Endodermal cell (in vitro differentiated cells): Measurements from ENCODE around the gene SYNC. TPM values are rescaled to one million over a fixed set of nuclear protein-coding genes. Genes with fewer than 3 reads are reported as not detected.
"Not testable (repeated sequence)": the region's sequence is repeated elsewhere in the genome, so short reads cannot be mapped to it uniquely, and the experiment has no call there.

Experiments used
- DNase-seq: peaks from one replicate; pipeline ENCODE4 v3.0.0-alpha.2; 2017
- H3K27ac ChIP-seq: 2 replicates; pipeline ENCODE4 v1.5.1; 2013; ENCODE audit warnings: mild to moderate bottlenecking, low read depth, low read length, moderate library complexity
- H3K27me3 ChIP-seq: 2 replicates; pipeline ENCODE4 v1.6.1; 2013; ENCODE audit warnings: mild to moderate bottlenecking, low read length, moderate library complexity; ENCODE audit not compliant: insufficient read depth, control insufficient read depth, poor library complexity, severe bottlenecking
- H3K36me3 ChIP-seq: 2 replicates; pipeline ENCODE4 v1.7.0; 2013; ENCODE audit warnings: mild to moderate bottlenecking, low read length, moderate library complexity; ENCODE audit not compliant: control insufficient read depth, insufficient read depth
- H3K4me1 ChIP-seq: one replicate; pipeline ENCODE4 v1.7.0; 2013; ENCODE audit warnings: low read length; ENCODE audit not compliant: control insufficient read depth, insufficient read depth
- H3K4me3 ChIP-seq: 2 replicates; pipeline ENCODE4 v1.5.1; 2013; ENCODE audit warnings: mild to moderate bottlenecking, low read length, moderate library complexity
- H3K9ac ChIP-seq: 2 replicates; pipeline ENCODE4 v1.6.1; 2013; ENCODE audit warnings: mild to moderate bottlenecking, low read length, moderate library complexity; ENCODE audit not compliant: poor library complexity, severe bottlenecking; ENCODE audit errors: extremely low read depth
- H3K9me3 ChIP-seq: 2 replicates; pipeline ENCODE4 v1.6.1; 2013; ENCODE audit warnings: mild to moderate bottlenecking, low read length, moderate library complexity; ENCODE audit not compliant: control insufficient read depth
- H3K27ac Mint-ChIP-seq: 2 replicates; pipeline ENCODE4 v1.8.0; 2020; ENCODE audit warnings: mixed read lengths
- H3K27me3 Mint-ChIP-seq: 2 replicates; pipeline ENCODE4 v1.8.0; 2021; ENCODE audit warnings: mild to moderate bottlenecking, mixed read lengths; ENCODE audit not compliant: insufficient read depth
- H3K36me3 Mint-ChIP-seq: 2 replicates; pipeline ENCODE4 v1.8.0; 2020; ENCODE audit warnings: low read depth, mixed read lengths
- H3K4me1 Mint-ChIP-seq: 2 replicates; pipeline ENCODE4 v1.8.0; 2020; ENCODE audit warnings: mixed read lengths
- H3K4me3 Mint-ChIP-seq: 2 replicates; pipeline ENCODE4 v1.8.0; 2020; ENCODE audit warnings: mild to moderate bottlenecking, moderate library complexity, mixed read lengths
- H3K9me3 Mint-ChIP-seq: 2 replicates; pipeline ENCODE4 v1.8.0; 2020; ENCODE audit warnings: mild to moderate bottlenecking, mixed read lengths
- whole genome bisulfite sequencing, 2 experiments: methylation state at CpG; one replicate each; pipeline versions ENCODE4 v1.1.5 to v1.1.7; 2013; ENCODE audit warnings: missing lambda C conversion rate in 2 of 2, mixed read lengths in 1 of 2; ENCODE audit not compliant: insufficient coverage in 1 of 2, insufficient read length in 1 of 2; 5-methylcytosine and 5-hydroxymethylcytosine counted together
- total RNA-seq, 2 donors: library from RNA; stranded (reverse); fragmentation: NEBNext Ultra II Directional in 1 of 2; extraction: Animal tissue kit (Norgen Biotek cat#: 25700) in 1 of 2; gene quantifications; 2 replicates in 1 of 2; 3 replicates in 1 of 2; pipeline ENCODE4 v1.2.1, GENCODE V29; 2021
- TF ChIP-seq, protein P1 (sequence below): fragments of 200-600 bp; sonication (generic); conservative IDR thresholded peaks from 2 replicates; pipeline ENCODE4 v1.5.0; 2021; ENCODE audit warnings: antibody characterized with exemption, mild to moderate bottlenecking

The SYNC gene
- total RNA-seq, 2 donors from 2014 or later, result 0.18 TPM; not detected in 1

DNA sequence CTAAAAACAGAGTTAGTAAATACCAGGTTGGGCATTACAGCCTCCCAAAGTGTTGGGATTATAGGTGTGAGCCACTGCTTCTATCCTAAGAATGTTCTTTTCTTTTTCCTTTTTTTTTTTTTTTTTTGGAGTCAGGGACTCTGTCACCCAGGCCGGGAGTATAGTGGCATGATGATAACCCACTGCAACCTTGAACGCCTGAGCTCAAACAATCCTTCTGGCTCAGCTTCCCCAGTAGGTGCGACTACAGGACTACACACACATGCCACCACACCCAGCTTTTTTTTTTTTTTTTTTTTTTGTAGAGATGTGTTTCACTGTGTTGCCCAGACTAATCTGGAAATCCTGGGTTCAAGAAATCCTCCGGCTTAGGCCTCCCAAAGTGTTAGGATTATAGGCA is 58.1 kb downstream of the SYNC start:
- Mint-ChIP-seq H3K4me3 (no peak overlapping the region), H3K36me3 (peaks cover 35% of the 10 kb centered on the region), H3K27ac (peak overlapping the region; percentile 94), H3K9me3 (peaks cover 10% of the 10 kb centered on the region), H3K27me3 (no peaks in the 10 kb centered on the region), H3K4me1 (peaks cover 24% of the 10 kb centered on the region)
- Histone ChIP-seq H3K27ac (no peak overlapping the region), H3K9ac (no peak overlapping the region), H3K27me3 (no peaks in the 10 kb centered on the region), H3K4me3 (no peak overlapping the region), H3K9me3 (peaks cover 12% of the 10 kb centered on the region), H3K4me1 (peaks cover 4% of the 10 kb centered on the region), H3K36me3 (peaks cover 30% of the 10 kb centered on the region)
- DNase-seq, result no peak
- TF ChIP-seq, protein P1, sequence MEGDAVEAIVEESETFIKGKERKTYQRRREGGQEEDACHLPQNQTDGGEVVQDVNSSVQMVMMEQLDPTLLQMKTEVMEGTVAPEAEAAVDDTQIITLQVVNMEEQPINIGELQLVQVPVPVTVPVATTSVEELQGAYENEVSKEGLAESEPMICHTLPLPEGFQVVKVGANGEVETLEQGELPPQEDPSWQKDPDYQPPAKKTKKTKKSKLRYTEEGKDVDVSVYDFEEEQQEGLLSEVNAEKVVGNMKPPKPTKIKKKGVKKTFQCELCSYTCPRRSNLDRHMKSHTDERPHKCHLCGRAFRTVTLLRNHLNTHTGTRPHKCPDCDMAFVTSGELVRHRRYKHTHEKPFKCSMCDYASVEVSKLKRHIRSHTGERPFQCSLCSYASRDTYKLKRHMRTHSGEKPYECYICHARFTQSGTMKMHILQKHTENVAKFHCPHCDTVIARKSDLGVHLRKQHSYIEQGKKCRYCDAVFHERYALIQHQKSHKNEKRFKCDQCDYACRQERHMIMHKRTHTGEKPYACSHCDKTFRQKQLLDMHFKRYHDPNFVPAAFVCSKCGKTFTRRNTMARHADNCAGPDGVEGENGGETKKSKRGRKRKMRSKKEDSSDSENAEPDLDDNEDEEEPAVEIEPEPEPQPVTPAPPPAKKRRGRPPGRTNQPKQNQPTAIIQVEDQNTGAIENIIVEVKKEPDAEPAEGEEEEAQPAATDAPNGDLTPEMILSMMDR, result no peak
- WGBS, 2 experiments, result 67 to 86% methylated on average over 2 to 3 of the region's 4 CpGs

DNA sequence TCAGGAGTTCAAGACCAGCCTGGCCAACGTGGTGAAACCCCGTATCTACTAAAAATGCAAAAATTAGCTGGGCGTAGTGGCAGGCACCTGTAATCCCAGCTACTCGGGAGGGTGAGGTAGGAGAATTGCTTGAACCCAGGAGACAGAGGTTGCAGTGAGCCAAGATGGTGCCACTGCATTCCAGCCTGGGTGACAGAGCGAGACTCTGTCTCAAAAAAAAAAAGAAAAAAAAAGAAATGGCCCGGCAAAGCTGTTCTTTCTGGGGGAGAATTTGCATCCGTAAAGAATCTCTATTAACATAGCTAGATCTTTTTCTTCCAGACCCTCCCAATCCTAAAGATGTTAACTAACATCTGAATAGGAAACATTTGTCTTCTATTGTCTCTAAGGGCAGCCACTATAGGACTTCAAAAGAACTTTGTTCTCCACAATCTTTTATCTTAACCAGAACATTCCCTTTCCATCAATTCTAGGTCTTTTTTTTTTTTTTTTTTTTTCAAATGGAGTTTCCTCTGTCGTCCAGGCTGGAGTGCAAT is 60.2 kb downstream of the SYNC start:
- H3K9me3 ChIP-seq, H3K9ac ChIP-seq, H3K27me3 ChIP-seq, H3K4me3 Mint-ChIP-seq, DNase-seq, H3K27ac ChIP-seq, H3K9me3 Mint-ChIP-seq, H3K4me1 ChIP-seq, H3K27me3 Mint-ChIP-seq, H3K4me3 ChIP-seq: not testable (repeated sequence)
- H3K36me3 Mint-ChIP-seq, result peaks cover 21% of the 10 kb centered on the region
- WGBS, 2 experiments, result 38 to 67% methylated on average over 6 to 8 of the region's 8 CpGs
- H3K4me1 Mint-ChIP-seq, result peaks cover 26% of the 10 kb centered on the region
- H3K27ac Mint-ChIP-seq, result peak overlapping the region; percentile 49
- H3K36me3 ChIP-seq, result peaks cover 30% of the 10 kb centered on the region

DNA sequence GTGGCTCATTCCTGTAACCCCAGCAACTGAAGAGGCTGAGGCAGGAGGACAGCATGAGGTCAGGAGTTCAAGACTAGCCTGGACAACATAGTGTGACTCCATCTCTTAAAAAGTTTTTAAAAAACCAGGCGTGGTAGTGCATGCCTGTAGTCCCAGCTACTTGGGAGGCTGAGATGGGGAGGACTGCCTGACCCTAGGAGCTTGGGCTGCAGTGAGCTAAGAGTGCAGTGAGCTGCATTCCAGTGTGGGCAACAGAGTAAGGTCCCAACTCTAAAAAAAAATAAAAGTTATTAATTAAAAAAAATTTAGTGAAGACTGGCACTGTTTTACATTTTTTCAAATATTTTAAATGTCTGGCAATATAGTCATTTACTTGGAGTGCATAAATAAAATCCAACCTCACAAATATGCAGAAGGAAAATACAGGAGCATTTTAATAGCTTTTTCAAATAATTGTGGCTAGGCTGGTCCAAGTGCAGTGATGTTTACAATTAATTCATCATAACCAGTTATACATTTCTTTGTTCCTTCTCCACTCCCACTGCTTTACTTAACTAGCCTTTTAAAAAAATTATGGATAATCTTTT is 63.0 kb downstream of the SYNC start:
- H3K27ac Mint-ChIP-seq, result no peak overlapping the region
- Histone ChIP-seq H3K9ac (no peak overlapping the region), H3K27ac (no peak overlapping the region), H3K36me3 (peaks cover 37% of the 10 kb centered on the region), H3K4me1 (peaks cover 3% of the 10 kb centered on the region), H3K27me3 (no peaks in the 10 kb centered on the region), H3K4me3 (no peak overlapping the region), H3K9me3 (no peaks in the 10 kb centered on the region)
- H3K36me3 Mint-ChIP-seq, result peaks cover 23% of the 10 kb centered on the region
- WGBS, 2 experiments, result 86 to 97% methylated on average over 1 of the region's 1 CpG
- H3K4me1 Mint-ChIP-seq, result peaks cover 30% of the 10 kb centered on the region
- H3K4me3 Mint-ChIP-seq, result no peak overlapping the region
- no peak for DNase-seq
- H3K27me3 Mint-ChIP-seq, result no peaks in the 10 kb centered on the region
- no peaks in the 10 kb centered on the region for H3K9me3 Mint-ChIP-seq
- TF ChIP-seq, protein P1, result no peak
